Progenitor cell of endocrine pancreas (in vitro differentiated cells): ENCODE results near the gene LENEP. TPM values are rescaled to one million over a fixed set of nuclear protein-coding genes. Genes with fewer than 3 reads are reported as not detected.

Experiments used
- DNase-seq: peaks from one replicate; pipeline ENCODE4 v3.0.0; 2021; ENCODE audit warnings: low spot score; ENCODE audit not compliant: unreplicated experiment
- H3K27ac Mint-ChIP-seq: 2 replicates; pipeline ENCODE4 v1.8.0; 2021; ENCODE audit warnings: mild to moderate bottlenecking, moderate library complexity, mixed read lengths
- H3K27me3 Mint-ChIP-seq: 2 replicates; pipeline ENCODE4 v1.8.0; 2021; ENCODE audit warnings: mixed read lengths
- H3K36me3 Mint-ChIP-seq: 2 replicates; pipeline ENCODE4 v1.8.0; 2022; ENCODE audit warnings: mixed read lengths; ENCODE audit not compliant: insufficient read depth
- H3K4me1 Mint-ChIP-seq: 2 replicates; pipeline ENCODE4 v1.8.0; 2021; ENCODE audit warnings: low read depth, mixed read lengths
- H3K4me3 Mint-ChIP-seq: 2 replicates; pipeline ENCODE4 v1.8.0; 2021; ENCODE audit warnings: low read depth, mild to moderate bottlenecking, moderate library complexity, mixed read lengths
- H3K9me3 Mint-ChIP-seq: 2 replicates; pipeline ENCODE4 v1.8.0; 2021; ENCODE audit warnings: low read depth, mixed read lengths
- total RNA-seq: library from RNA; stranded (reverse); gene quantifications from 2 replicates; pipeline ENCODE4 v1.2.1, GENCODE V29; 2021
- TF ChIP-seq, protein P1 (sequence below): fragments of 200-600 bp; sonication (generic); IDR thresholded peaks from one replicate; pipeline ENCODE4 v1.5.0; 2021; ENCODE audit warnings: antibody characterized with exemption, mild to moderate bottlenecking; ENCODE audit not compliant: unreplicated experiment

The LENEP gene
- total RNA-seq, 1 donor from 2014 or later = 0.84 TPM

DNA sequence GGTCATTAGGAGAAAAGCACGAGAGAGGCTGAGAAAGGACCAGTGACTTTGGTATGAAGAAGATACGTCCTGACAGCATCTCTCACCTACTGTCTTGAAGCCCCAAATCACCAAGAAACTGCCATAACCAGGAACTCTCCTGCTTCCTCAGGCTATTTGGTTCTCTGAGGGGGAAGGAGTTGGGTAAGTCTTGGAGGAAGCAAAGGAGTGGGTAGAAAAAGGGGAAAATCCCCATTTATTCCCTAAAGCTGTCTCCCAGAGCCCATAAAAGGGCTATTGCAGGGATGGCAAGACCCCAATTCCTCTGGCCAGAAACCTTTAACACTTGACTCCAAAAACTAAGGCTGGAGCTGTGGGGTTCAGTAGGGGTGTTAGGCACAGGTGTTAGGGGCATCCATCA is 35.4 kb upstream of the LENEP start:
- no peaks in the 10 kb centered on the region for H3K36me3 Mint-ChIP-seq
- no peak for DNase-seq
- no peak overlapping the region for H3K4me3 Mint-ChIP-seq
- H3K4me1 Mint-ChIP-seq = peaks cover 46% of the 10 kb centered on the region
- TF ChIP-seq, protein P1, sequence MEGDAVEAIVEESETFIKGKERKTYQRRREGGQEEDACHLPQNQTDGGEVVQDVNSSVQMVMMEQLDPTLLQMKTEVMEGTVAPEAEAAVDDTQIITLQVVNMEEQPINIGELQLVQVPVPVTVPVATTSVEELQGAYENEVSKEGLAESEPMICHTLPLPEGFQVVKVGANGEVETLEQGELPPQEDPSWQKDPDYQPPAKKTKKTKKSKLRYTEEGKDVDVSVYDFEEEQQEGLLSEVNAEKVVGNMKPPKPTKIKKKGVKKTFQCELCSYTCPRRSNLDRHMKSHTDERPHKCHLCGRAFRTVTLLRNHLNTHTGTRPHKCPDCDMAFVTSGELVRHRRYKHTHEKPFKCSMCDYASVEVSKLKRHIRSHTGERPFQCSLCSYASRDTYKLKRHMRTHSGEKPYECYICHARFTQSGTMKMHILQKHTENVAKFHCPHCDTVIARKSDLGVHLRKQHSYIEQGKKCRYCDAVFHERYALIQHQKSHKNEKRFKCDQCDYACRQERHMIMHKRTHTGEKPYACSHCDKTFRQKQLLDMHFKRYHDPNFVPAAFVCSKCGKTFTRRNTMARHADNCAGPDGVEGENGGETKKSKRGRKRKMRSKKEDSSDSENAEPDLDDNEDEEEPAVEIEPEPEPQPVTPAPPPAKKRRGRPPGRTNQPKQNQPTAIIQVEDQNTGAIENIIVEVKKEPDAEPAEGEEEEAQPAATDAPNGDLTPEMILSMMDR = no peak
- H3K9me3 Mint-ChIP-seq = no peaks in the 10 kb centered on the region
- no peak overlapping the region for H3K27ac Mint-ChIP-seq
- H3K27me3 Mint-ChIP-seq = no peaks in the 10 kb centered on the region

GRCh38 chr1:154958681-154959425 is 34.5 kb upstream of the LENEP start:
- Mint-ChIP-seq H3K27ac (no peak overlapping the region), H3K36me3 (peaks cover 2% of the 10 kb centered on the region), H3K4me3 (peak overlapping the region; percentile 16), H3K4me1 (peaks cover 41% of the 10 kb centered on the region), H3K27me3 (no peaks in the 10 kb centered on the region), H3K9me3 (no peaks in the 10 kb centered on the region)
- no peak for DNase-seq
- TF ChIP-seq, protein P1 = no peak

DNA sequence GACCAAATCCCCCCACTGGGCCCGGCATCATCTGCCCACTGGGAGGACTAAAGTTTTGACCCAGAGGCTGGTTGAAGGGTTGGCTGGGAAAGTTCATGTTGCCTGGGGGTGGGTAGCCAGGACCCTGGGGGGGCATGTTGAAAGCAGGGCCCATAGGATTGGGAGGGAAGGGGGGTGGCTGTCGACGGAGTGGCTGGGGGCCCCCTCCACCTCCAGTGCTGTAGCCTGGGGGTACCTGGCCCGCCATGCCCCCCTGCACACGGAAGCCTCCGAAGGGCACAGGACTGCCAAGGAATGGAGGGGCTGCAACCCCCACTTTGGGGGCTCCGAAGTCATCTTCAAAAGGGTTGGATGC is 34.0 kb upstream of the LENEP start:
- H3K36me3 Mint-ChIP-seq = peaks cover 4% of the 10 kb centered on the region
- H3K4me1 Mint-ChIP-seq = peaks cover 37% of the 10 kb centered on the region
- H3K27ac Mint-ChIP-seq = no peak overlapping the region
- TF ChIP-seq, protein P1 = no peak
- no peak for DNase-seq
- no peaks in the 10 kb centered on the region for H3K9me3 Mint-ChIP-seq
- H3K27me3 Mint-ChIP-seq = no peaks in the 10 kb centered on the region
- H3K4me3 Mint-ChIP-seq = no peak overlapping the region

GRCh38 chr1:154960446-154961136 is 32.8 kb upstream of the LENEP start:
- TF ChIP-seq, protein P1 = no peak
- peaks cover 32% of the 10 kb centered on the region for H3K4me1 Mint-ChIP-seq

DNA sequence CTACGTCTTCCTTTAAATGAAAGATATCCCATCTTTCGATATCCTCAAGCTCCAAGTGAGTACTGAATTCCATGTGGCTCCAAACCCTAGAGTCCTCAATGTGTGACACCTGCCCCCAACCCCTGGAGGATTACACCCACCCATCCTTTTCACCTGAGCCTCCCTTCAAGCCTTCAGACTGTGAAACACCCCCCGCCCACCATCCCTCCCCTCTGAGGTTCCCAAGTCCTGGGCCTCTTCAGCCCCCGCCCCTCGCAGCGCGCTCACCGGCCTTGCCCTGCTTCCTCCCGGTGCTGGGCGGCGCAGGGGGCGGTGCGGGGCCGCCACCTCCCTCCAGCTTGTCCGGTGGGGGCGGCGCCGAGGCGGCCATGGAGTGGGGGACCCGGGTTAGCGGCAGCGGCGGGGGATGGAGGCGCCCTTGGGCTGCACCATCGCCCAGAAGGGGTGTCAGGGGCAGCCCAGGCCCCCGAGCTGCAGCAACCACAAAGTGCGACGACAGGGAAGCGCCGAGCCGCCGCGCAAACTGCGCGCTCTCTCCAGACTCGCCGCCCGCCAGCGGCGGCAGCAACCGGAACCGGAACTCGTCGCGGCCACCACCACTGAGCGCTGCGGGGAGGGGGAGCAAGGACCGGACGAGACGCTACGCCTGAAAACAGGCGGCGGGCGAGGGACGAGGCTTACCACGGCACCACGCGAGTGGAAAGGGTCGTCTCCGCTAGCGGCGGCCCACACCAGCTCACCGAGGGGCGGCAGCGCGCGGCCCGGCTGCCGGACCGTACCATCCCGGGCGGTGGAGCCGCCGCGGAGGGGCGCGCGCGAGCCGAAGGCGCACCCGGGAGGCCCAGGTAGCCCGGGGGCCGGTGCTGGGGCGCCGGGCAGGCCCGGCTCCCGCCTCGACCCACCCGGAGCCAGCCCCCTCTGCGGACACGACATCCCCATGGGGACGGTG is 31.9 kb upstream of the LENEP start, which contains the start of gene PYGO2:
TSS of gene PYGO2 (minus strand) at position 576 of the 949 bp plus-strand sequence. CDS start at position 370, 206 bp downstream.
- Mint-ChIP-seq H3K27ac (peak within 1 kb of the TSS; percentile 97), H3K4me3 (peak within 1 kb of the TSS; percentile 92), H3K36me3 (peaks cover 6% of the 10 kb centered on the region), H3K9me3 (no peaks in the 10 kb centered on the region), H3K27me3 (no peaks in the 10 kb centered on the region), H3K4me1 (peaks cover 24% of the 10 kb centered on the region)
- TF ChIP-seq, protein P1 = peak; percentile 65
- peak; percentile 56 for DNase-seq

More at GRCh38 chr1:154960446-154961136, 32.8 kb upstream of the LENEP start:
- no peak for DNase-seq
- Mint-ChIP-seq H3K9me3 (no peaks in the 10 kb centered on the region), H3K36me3 (peaks cover 5% of the 10 kb centered on the region), H3K27ac (peak overlapping the region; percentile 96), H3K4me3 (peak overlapping the region; percentile 92), H3K27me3 (no peaks in the 10 kb centered on the region)
